Measurements from ENCODE around the gene CCDC80.

Gene CCDC80

DNA sequence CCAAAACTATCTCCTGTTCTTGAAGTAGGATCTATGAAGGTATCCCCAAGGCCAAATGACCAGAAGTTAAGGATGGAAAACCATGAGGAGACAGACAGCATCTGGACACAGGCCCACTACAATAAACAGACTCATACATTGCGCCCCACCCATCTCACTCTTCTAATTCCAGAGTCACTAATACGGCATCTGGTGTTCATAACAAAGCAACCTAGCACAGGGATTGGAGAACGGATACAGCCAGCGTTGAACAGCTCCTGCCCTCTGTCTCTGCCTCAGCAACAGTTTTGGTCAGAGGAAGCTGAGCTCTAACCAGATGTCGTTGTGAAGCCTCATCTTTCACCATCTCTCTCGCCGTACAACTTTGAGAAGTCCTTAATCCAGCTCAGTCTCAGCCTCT is 44.5 kb upstream of the CCDC80 start:
- H3K27ac ChIP-seq (ENCODE audit: low read depth, low read length): no peak overlapping the region
- H3K9me3 ChIP-seq (ENCODE audit: control insufficient read depth in 1 of 2, low read length in 2 of 2): no peaks in the 10 kb centered on the region
- no peak overlapping the region for H3K9ac ChIP-seq (ENCODE audit: low read depth in 1 of 2, low read length in 2 of 2)
- no peaks in the 10 kb centered on the region for H3K36me3 ChIP-seq (ENCODE audit: control insufficient read depth in 1 of 2, insufficient read depth in 2 of 2, low read length in 2 of 2)
- H3K4me3 ChIP-seq (ENCODE audit: low read depth in 1 of 2, low read length in 2 of 2): no peak overlapping the region
- no peaks in the 10 kb centered on the region for H3K27me3 ChIP-seq (ENCODE audit: control insufficient read depth in 1 of 2, insufficient read depth in 2 of 2, low read length in 2 of 2)
- H3K4me1 ChIP-seq (ENCODE audit: control insufficient read depth in 1 of 2, insufficient read depth in 2 of 2, low read length in 2 of 2): peaks cover 0 to 9% of the 10 kb centered on the region in 2 donors

DNA sequence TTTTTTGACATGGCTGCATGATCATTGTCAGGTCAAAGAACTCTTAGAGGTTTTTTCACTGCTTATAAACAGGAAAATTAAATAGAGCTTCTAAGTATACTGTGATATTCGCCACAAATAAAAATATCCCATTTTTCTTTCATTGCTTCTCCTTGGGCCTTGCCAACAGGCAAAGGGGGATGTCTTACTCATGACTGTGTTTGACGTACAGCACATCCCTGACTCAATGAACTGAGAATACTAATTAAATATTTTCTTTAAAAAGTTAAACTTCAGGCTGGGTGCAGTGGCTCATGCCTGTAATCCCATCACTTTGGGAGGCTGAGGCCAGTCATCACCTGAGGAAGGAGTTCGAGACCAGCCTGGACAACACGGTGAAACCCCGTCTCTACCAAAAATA is 41.4 kb upstream of the CCDC80 start:
- no peaks in the 10 kb centered on the region for H3K36me3 ChIP-seq (ENCODE audit: control insufficient read depth in 1 of 2, insufficient read depth in 2 of 2, low read length in 2 of 2)
- no peaks in the 10 kb centered on the region for H3K27me3 ChIP-seq (ENCODE audit: control insufficient read depth in 1 of 2, insufficient read depth in 2 of 2, low read length in 2 of 2)
- no peaks in the 10 kb centered on the region for H3K9me3 ChIP-seq (ENCODE audit: control insufficient read depth in 1 of 2, low read length in 2 of 2)
- H3K27ac ChIP-seq (ENCODE audit: low read depth, low read length): no peak overlapping the region
- no peak overlapping the region for H3K9ac ChIP-seq (ENCODE audit: low read depth in 1 of 2, low read length in 2 of 2)
- H3K4me1 ChIP-seq (ENCODE audit: control insufficient read depth in 1 of 2, insufficient read depth in 2 of 2, low read length in 2 of 2): no peaks in the 10 kb centered on the region
- no peak overlapping the region for H3K4me3 ChIP-seq (ENCODE audit: low read depth in 1 of 2, low read length in 2 of 2)

DNA sequence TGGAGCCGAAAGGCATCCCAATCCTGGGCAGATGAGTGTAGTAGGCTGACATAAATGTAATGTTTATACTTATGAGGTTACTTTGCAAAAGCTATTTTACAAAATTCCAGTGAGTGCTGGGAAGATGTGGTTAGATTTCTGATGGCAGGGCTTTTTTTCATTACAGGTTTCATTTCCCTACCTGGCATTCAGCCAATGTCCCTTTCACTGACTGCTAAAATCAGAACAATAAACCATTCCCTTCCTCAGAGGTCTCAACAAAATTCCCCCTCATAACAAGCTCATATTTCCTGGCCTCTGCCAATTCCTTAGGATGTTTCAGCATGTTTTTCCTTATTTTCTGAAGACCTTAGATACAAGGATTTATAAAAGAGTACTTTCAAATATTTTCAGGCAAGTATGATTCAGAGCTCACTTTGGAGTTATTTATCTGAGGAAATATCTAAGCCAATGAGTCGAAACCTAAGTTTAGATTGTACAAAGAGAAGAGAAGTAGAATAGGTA is 40.9 kb upstream of the CCDC80 start:
- Histone ChIP-seq H3K36me3 (ENCODE audit: control insufficient read depth in 1 of 2, insufficient read depth in 2 of 2, low read length in 2 of 2) (no peaks in the 10 kb centered on the region), H3K27me3 (ENCODE audit: control insufficient read depth in 1 of 2, insufficient read depth in 2 of 2, low read length in 2 of 2) (no peaks in the 10 kb centered on the region), H3K4me1 (ENCODE audit: control insufficient read depth in 1 of 2, insufficient read depth in 2 of 2, low read length in 2 of 2) (peaks cover 0 to 5% of the 10 kb centered on the region in 2 donors), H3K9me3 (ENCODE audit: control insufficient read depth in 1 of 2, low read length in 2 of 2) (no peaks in the 10 kb centered on the region), H3K9ac (ENCODE audit: low read depth in 1 of 2, low read length in 2 of 2) (no peak overlapping the region), H3K27ac (ENCODE audit: low read depth, low read length) (no peak overlapping the region), H3K4me3 (ENCODE audit: low read depth in 1 of 2, low read length in 2 of 2) (no peak overlapping the region)

DNA sequence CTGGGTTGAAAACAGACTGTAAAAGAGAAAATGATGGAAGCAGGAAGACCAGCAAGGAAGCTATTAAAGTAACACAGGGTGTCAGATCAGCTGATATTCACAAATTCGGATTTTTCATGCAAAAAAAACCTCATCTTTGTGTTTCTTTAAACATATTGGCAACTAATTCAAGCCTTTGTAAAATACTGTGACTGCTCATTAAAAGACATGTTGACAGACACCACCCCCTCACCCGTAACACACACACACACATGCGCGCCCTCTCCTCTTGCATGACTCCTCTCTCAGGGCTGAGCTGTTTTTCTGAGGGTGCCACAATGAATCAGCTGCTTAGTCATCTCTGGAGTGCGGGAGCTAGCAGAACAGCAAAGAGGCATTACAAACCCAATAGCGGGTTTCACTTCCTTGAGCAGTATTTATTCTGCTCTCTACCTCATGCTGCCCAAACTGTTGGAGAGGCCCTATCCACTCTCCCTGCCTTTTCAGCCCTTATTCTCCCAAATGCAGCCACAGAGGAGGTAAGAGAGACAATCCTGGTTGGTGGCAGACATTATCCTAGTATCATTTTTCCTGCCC is 35.8 kb upstream of the CCDC80 start:
- H3K9me3 ChIP-seq (ENCODE audit: control insufficient read depth in 1 of 2, low read length in 2 of 2): no peaks in the 10 kb centered on the region
- H3K4me3 ChIP-seq (ENCODE audit: low read depth in 1 of 2, low read length in 2 of 2): no peak overlapping the region
- H3K27me3 ChIP-seq (ENCODE audit: control insufficient read depth in 1 of 2, insufficient read depth in 2 of 2, low read length in 2 of 2): no peaks in the 10 kb centered on the region
- peaks cover 6 to 12% of the 10 kb centered on the region in 2 donors for H3K4me1 ChIP-seq (ENCODE audit: control insufficient read depth in 1 of 2, insufficient read depth in 2 of 2, low read length in 2 of 2)
- H3K27ac ChIP-seq (ENCODE audit: low read depth, low read length): no peak overlapping the region
- H3K9ac ChIP-seq (ENCODE audit: low read depth in 1 of 2, low read length in 2 of 2): no peak overlapping the region
- no peaks in the 10 kb centered on the region for H3K36me3 ChIP-seq (ENCODE audit: control insufficient read depth in 1 of 2, insufficient read depth in 2 of 2, low read length in 2 of 2)

DNA sequence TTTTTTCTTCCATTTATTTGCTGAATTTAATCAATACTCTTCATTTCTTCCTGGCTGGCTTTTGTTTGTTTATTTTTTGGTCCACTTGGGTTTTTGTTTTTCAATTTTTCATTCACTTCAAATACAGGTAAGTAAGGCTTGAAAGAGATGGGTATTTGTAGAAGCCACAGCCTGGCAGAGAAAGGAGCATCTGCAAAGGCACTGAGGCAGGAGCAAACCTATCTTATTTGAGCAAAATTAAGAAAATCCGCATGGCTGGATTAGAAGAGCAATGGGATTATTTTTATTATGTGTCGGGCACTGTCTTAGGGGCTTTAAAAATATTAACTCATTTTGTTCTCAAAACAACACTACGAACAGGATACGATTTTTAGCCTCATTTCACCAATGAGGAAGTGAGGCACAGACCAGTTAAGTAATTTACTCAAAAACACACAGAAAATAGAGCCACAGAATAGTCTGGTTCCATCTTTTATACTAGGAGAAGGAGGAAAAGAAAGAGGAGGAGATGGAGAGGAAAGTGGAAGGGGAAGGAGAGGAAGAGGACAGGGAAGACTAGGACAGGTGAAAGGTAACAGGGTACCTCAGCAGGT is 35.1 kb upstream of the CCDC80 start:
- Histone ChIP-seq H3K4me1 (ENCODE audit: control insufficient read depth in 1 of 2, insufficient read depth in 2 of 2, low read length in 2 of 2) (peaks cover 6 to 18% of the 10 kb centered on the region in 2 donors), H3K27ac (ENCODE audit: low read depth, low read length) (no peak overlapping the region), H3K9me3 (ENCODE audit: control insufficient read depth in 1 of 2, low read length in 2 of 2) (no peaks in the 10 kb centered on the region), H3K27me3 (ENCODE audit: control insufficient read depth in 1 of 2, insufficient read depth in 2 of 2, low read length in 2 of 2) (no peaks in the 10 kb centered on the region), H3K36me3 (ENCODE audit: control insufficient read depth in 1 of 2, insufficient read depth in 2 of 2, low read length in 2 of 2) (no peaks in the 10 kb centered on the region), H3K9ac (ENCODE audit: low read depth in 1 of 2, low read length in 2 of 2) (no peak overlapping the region), H3K4me3 (ENCODE audit: low read depth in 1 of 2, low read length in 2 of 2) (no peak overlapping the region)

DNA sequence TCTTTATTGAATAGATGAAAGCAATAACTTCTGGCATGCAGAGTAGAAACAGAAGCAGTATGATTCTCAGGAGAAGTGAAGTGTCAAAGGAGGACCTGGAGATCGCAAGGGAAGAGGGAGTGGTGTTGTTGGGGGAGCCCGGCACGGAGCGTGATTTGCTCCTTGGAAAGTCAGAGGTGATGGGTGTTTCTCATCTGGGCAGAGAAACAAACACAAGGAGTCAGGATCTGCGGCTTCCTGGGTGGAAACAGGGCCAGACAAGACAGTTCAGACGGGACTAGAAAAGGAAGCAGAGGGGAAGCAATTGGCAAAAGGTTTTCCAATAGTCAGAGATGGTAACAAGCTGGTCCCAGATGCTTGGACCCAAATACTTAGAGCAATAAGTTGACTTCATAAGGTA is 34.4 kb upstream of the CCDC80 start:
- H3K9ac ChIP-seq (ENCODE audit: low read depth in 1 of 2, low read length in 2 of 2): no peak overlapping the region
- H3K27ac ChIP-seq (ENCODE audit: low read depth, low read length): no peak overlapping the region

DNA sequence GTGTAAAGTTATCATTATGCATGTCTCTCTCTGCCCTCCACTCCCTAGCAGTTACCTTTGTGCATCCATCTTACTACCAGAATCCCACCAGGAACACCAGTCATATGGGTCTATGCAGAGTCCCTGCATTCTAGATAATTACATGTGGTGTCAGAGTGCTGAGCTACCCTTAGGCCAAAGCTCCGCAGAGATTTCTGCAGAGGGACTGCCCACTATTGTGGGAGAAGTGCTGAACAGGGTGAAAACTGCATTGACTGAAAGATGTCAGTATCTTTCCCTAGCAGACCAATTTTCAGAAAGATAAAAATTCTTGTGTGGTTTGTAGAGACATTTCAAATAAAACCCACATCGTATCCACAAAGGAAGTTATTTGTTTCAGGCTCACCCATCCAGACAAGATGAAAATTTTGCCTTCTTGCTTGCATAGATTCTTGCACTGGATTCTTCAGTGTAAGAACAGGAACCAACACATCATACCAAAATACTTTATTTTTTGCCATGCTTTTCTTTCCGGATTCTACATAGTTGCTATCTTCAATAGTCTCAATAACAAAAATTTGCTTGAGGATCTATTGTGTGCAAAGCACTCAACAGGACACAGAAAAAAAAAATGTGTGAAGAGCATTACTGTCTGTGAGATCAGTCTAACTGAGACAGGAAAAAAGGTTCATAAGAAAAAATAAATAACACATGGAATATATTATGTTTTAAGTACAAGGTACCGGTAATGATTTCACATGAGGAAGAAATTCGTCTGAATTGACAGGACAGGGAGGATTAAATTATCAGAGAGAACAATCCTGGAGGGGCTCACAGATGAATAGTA is 32.0 kb upstream of the CCDC80 start:
- Histone ChIP-seq H3K4me1 (ENCODE audit: control insufficient read depth in 1 of 2, insufficient read depth in 2 of 2, low read length in 2 of 2) (peaks cover 6 to 18% of the 10 kb centered on the region in 2 donors), H3K27me3 (ENCODE audit: control insufficient read depth in 1 of 2, insufficient read depth in 2 of 2, low read length in 2 of 2) (no peaks in the 10 kb centered on the region), H3K27ac (ENCODE audit: low read depth, low read length) (no peak overlapping the region), H3K4me3 (ENCODE audit: low read depth in 1 of 2, low read length in 2 of 2) (no peak overlapping the region), H3K9me3 (ENCODE audit: control insufficient read depth in 1 of 2, low read length in 2 of 2) (no peaks in the 10 kb centered on the region), H3K9ac (ENCODE audit: low read depth in 1 of 2, low read length in 2 of 2) (no peak overlapping the region), H3K36me3 (ENCODE audit: control insufficient read depth in 1 of 2, insufficient read depth in 2 of 2, low read length in 2 of 2) (no peaks in the 10 kb centered on the region)

More for the DNA sequence above, 34.4 kb upstream of the CCDC80 start:
- Histone ChIP-seq H3K9me3 (ENCODE audit: control insufficient read depth in 1 of 2, low read length in 2 of 2) (no peaks in the 10 kb centered on the region), H3K36me3 (ENCODE audit: control insufficient read depth in 1 of 2, insufficient read depth in 2 of 2, low read length in 2 of 2) (no peaks in the 10 kb centered on the region), H3K4me1 (ENCODE audit: control insufficient read depth in 1 of 2, insufficient read depth in 2 of 2, low read length in 2 of 2) (peaks cover 6 to 18% of the 10 kb centered on the region in 2 donors), H3K27me3 (ENCODE audit: control insufficient read depth in 1 of 2, insufficient read depth in 2 of 2, low read length in 2 of 2) (no peaks in the 10 kb centered on the region), H3K4me3 (ENCODE audit: low read depth in 1 of 2, low read length in 2 of 2) (no peak overlapping the region)

DNA sequence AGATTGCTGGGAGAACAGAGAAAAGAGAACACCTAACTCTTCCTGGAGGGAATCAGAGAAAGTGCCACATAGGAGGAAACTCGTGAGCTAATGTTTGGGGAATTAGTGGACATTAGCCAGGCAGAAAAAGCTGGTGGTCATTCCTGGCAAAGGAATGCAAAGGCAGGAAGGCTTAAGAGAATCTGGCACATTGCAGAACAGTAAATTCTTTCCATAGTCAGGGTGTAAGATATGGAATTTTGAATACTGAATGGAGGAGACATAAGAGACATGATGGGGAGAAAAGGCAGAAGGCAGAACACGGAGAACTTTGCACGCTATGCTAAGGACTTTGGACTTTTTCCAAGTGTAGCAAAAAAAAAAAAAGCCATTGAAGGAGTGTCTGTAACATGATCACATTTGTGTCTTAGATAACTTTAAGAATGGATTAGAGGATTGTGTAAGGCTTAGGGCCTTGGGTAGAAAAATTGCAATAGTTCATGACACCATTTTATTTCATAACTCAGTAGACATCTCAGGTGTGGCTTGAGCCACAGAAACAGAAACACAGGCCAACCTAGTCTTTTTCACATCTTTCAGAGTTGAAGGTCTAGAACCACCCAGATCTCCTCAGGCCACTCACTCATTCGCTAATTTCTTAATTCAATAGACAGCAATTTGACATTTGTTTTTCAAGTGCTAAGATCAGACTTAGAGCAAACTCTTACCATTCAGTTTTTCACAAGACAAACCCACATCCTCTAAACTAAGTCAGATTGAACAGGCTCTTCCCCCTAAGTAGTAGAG is 31.2 kb upstream of the CCDC80 start:
- peaks cover 6 to 15% of the 10 kb centered on the region in 2 donors for H3K4me1 ChIP-seq (ENCODE audit: control insufficient read depth in 1 of 2, insufficient read depth in 2 of 2, low read length in 2 of 2)

DNA sequence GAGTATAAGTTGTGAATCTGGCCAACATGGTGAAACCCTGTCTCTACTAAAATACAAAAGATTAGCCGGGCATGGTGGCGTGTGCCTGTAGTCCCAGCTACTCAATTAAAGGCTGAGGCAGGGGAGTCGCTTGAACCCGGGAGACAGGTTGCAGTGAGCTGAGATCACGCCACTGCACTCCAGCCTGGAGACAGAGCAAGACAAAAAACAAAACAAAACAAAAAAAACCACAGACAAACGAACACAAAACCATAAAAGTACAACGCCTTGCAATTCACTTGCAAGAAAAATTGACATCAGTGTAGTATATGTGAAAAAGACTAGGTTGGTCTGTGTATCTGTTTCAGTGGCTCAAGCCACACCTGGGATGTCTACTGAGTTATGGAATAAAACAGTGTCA is 29.9 kb upstream of the CCDC80 start:
- Histone ChIP-seq H3K27me3 (ENCODE audit: control insufficient read depth in 1 of 2, insufficient read depth in 2 of 2, low read length in 2 of 2) (no peaks in the 10 kb centered on the region), H3K4me3 (ENCODE audit: low read depth in 1 of 2, low read length in 2 of 2) (no peak overlapping the region), H3K9me3 (ENCODE audit: control insufficient read depth in 1 of 2, low read length in 2 of 2) (no peaks in the 10 kb centered on the region), H3K36me3 (ENCODE audit: control insufficient read depth in 1 of 2, insufficient read depth in 2 of 2, low read length in 2 of 2) (no peaks in the 10 kb centered on the region), H3K4me1 (ENCODE audit: control insufficient read depth in 1 of 2, insufficient read depth in 2 of 2, low read length in 2 of 2) (peaks cover 0 to 6% of the 10 kb centered on the region in 2 donors), H3K27ac (ENCODE audit: low read depth, low read length) (no peak overlapping the region), H3K9ac (ENCODE audit: low read depth in 1 of 2, low read length in 2 of 2) (no peak overlapping the region)

More for the DNA sequence above, 31.2 kb upstream of the CCDC80 start:
- Histone ChIP-seq H3K27ac (ENCODE audit: low read depth, low read length) (no peak overlapping the region), H3K9ac (ENCODE audit: low read depth in 1 of 2, low read length in 2 of 2) (no peak overlapping the region), H3K36me3 (ENCODE audit: control insufficient read depth in 1 of 2, insufficient read depth in 2 of 2, low read length in 2 of 2) (no peaks in the 10 kb centered on the region), H3K4me3 (ENCODE audit: low read depth in 1 of 2, low read length in 2 of 2) (no peak overlapping the region), H3K27me3 (ENCODE audit: control insufficient read depth in 1 of 2, insufficient read depth in 2 of 2, low read length in 2 of 2) (no peaks in the 10 kb centered on the region), H3K9me3 (ENCODE audit: control insufficient read depth in 1 of 2, low read length in 2 of 2) (no peaks in the 10 kb centered on the region)
